HepG2 (cell line): ENCODE results near the gene NGDN. TPM values are rescaled to one million over a fixed set of nuclear protein-coding genes. Genes with fewer than 3 reads are reported as not detected.

Experiments used
- ATAC-seq: fragments of 200-7000 bp; cut with Tn5 transposase; 3 replicates; pipeline ENCODE4 v1.9.1; 2020; ENCODE audit warnings: mild to moderate bottlenecking, moderate library complexity
- BruUV-seq: library from RNA; stranded (reverse); fragments of 400-500 nt; replicated peaks from 2 replicates; lab custom pipeline; 2021; lab: Mats Ljungman, UMichigan
- CTCF ChIA-PET: fragments of 300-600 bp; formaldehyde crosslinking; extraction: SDS; loops from one replicate; lab custom pipeline; 2021; ENCODE audit warnings: low total read pairs, inconsistent platforms, low intra/inter-chr PET ratio; lab: Yijun Ruan, JAX
- POLR2A ChIA-PET: fragments of 350-600 bp; sonication (Branson Sonifier 250); formaldehyde crosslinking; loops from one replicate; lab custom pipeline; 2020; ENCODE audit warnings: antibody characterized with exemption, inconsistent platforms; lab: Yijun Ruan, JAX
- DNase-seq: peaks from one replicate; pipeline ENCODE4 v3.0.0-alpha.2; 2015; ENCODE audit warnings: low spot score
- FAIRE-seq: peaks from 3 replicates; lab custom pipeline; 2011; peaks lifted over from hg19 to GRCh38; lab: Jason Lieb, UNC
- H2AFZ ChIP-seq: one replicate; pipeline ENCODE4 v1.6.1; 2011; ENCODE audit warnings: low read length, inconsistent platforms
- H3K27ac ChIP-seq: fragments of 300-600 bp; 3 replicates; pipeline ENCODE4 v1.8.0; 2011; ENCODE audit warnings: mixed run types, mild to moderate bottlenecking, mixed read lengths, low read length, inconsistent platforms; ENCODE audit not compliant: insufficient read depth; ENCODE audit errors: extremely low read length
- H3K27me3 ChIP-seq, 2 experiments: fragments of 200-600 bp in 1 of 2; 2 replicates in 1 of 2; 3 replicates in 1 of 2; pipeline versions ENCODE4 v1.6.0 to v1.8.0; 2011; ENCODE audit warnings: low read length in 2 of 2, mild to moderate bottlenecking in 2 of 2, moderate library complexity in 2 of 2, inconsistent platforms in 1 of 2; ENCODE audit not compliant: insufficient read depth in 2 of 2, control insufficient read depth in 1 of 2
- H3K36me3 ChIP-seq, 2 experiments: fragments of 200-600 bp in 1 of 2; replicated peaks in 1 of 2; 2 replicates in 1 of 2; 3 replicates in 1 of 2; pipeline versions ENCODE4 v1.5.1 to v1.8.0; 2011; ENCODE audit warnings: low read length in 2 of 2, inconsistent platforms in 1 of 2; ENCODE audit not compliant: insufficient read depth in 2 of 2, control insufficient read depth in 1 of 2
- H3K4me1 ChIP-seq: 2 replicates; pipeline ENCODE4 v1.5.1; 2012; ENCODE audit warnings: low read length, inconsistent platforms; ENCODE audit not compliant: insufficient read depth
- H3K4me2 ChIP-seq: 2 replicates; pipeline ENCODE4 v1.6.0; 2011; ENCODE audit warnings: low read depth, low read length, inconsistent platforms
- H3K4me3 ChIP-seq, 3 experiments: fragments of 200-600 bp in 1 of 3; sonication (generic), shearing (Covaris generic) in 1 of 3; replicated peaks in 1 of 3; 2 replicates each; pipeline ENCODE4 v1.5.1; 2011 to 2016; ENCODE audit warnings: low read length in 3 of 3, inconsistent platforms in 2 of 3, low read depth in 2 of 3, mild to moderate bottlenecking in 2 of 3, control low read depth in 1 of 3, mixed read lengths in 1 of 3; ENCODE audit not compliant: insufficient read depth in 1 of 3
- H3K79me2 ChIP-seq: one replicate; pipeline ENCODE4 v1.6.1; 2011; ENCODE audit warnings: low read length, inconsistent platforms; ENCODE audit not compliant: insufficient read depth
- H3K9ac ChIP-seq: 2 replicates; pipeline ENCODE4 v1.6.0; 2011; ENCODE audit warnings: mild to moderate bottlenecking, low read depth, low read length, inconsistent platforms; ENCODE audit not compliant: insufficient read depth
- H3K9me3 ChIP-seq: 2 replicates; pipeline ENCODE4 v1.5.1; 2012; ENCODE audit warnings: mild to moderate bottlenecking, low read length
- H4K20me1 ChIP-seq: 2 replicates; pipeline ENCODE4 v1.6.0; 2011; ENCODE audit warnings: inconsistent platforms, mild to moderate bottlenecking, low read length, moderate library complexity; ENCODE audit not compliant: insufficient read depth
- NFE2L1 ChIP-seq: sonication (generic); formaldehyde crosslinking; IDR thresholded peaks from 2 replicates; pipeline ENCODE4 v1.4.0; 2020; ENCODE audit warnings: missing genetic modification reagents, mild to moderate bottlenecking, borderline replicate concordance
- NR2C2 ChIP-seq: sonication (generic); formaldehyde crosslinking; IDR thresholded peaks from 2 replicates; pipeline ENCODE4 v1.4.0; 2020; ENCODE audit warnings: missing genetic modification reagents, mild to moderate bottlenecking, moderate library complexity, borderline replicate concordance
- NR2F6 ChIP-seq, 2 experiments: IDR thresholded peaks; 2 replicates each; pipeline ENCODE4 v1.6.1; 2016; ENCODE audit warnings: antibody characterized with exemption in 1 of 2, mild to moderate bottlenecking in 1 of 2
- RXRA ChIP-seq: sonication (generic); formaldehyde crosslinking; IDR thresholded peaks from 2 replicates; pipeline ENCODE4 v1.5.1; 2020; ENCODE audit warnings: missing genetic modification reagents
- SAP130 ChIP-seq: IDR thresholded peaks from 2 replicates; pipeline ENCODE4 v1.6.1; 2016; ENCODE audit warnings: low read depth
- SPEN ChIP-seq: sonication (generic); formaldehyde crosslinking; IDR thresholded peaks from 2 replicates; pipeline ENCODE4 v1.5.1; 2020; ENCODE audit warnings: low read depth, mild to moderate bottlenecking, missing genetic modification reagents
- TCF12 ChIP-seq, 2 experiments: fragments of 450-650 bp in 1 of 2; sonication (generic) in 1 of 2; formaldehyde crosslinking in 1 of 2; IDR thresholded peaks; 2 replicates each; pipeline versions ENCODE4 v1.6.1 to v1.8.0; 2017 to 2022; ENCODE audit warnings: antibody characterized with exemption in 1 of 2, mild to moderate bottlenecking in 1 of 2, missing genetic modification reagents in 1 of 2, moderate library complexity in 1 of 2
- XBP1 ChIP-seq: sonication (generic); formaldehyde crosslinking; IDR thresholded peaks from 2 replicates; pipeline ENCODE4 v1.5.0; 2020; ENCODE audit warnings: missing genetic modification reagents
- ZBTB33 ChIP-seq: sonication (generic); formaldehyde crosslinking; IDR thresholded peaks from 2 replicates; pipeline ENCODE4 v1.4.0; 2020; ENCODE audit warnings: missing genetic modification reagents
- ZNF354B ChIP-seq: sonication (generic); formaldehyde crosslinking; IDR thresholded peaks from 2 replicates; pipeline ENCODE4 v1.8.0; 2022; ENCODE audit warnings: mild to moderate bottlenecking, missing genetic modification reagents
- ZNF720 ChIP-seq: sonication (generic); formaldehyde crosslinking; IDR thresholded peaks from 2 replicates; pipeline ENCODE4 v1.4.0; 2020; ENCODE audit warnings: missing genetic modification reagents
- WGBS: methylation state at CpG from one replicate; pipeline ENCODE4 v1.1.6; 2017; ENCODE audit warnings: low lambda C conversion rate; 5-methylcytosine and 5-hydroxymethylcytosine counted together
- in situ Hi-C: cut with HindIII; loops from 2 replicates; pipeline ENCODE4 v1.10.0; 2017; ENCODE audit warnings: low pct_unique_long_range_greater_than_20kb; ENCODE audit not compliant: extremely low pct_ligation_motif_present
- intact Hi-C: fragments of 100-400 bp; cut with micrococcal nuclease; formaldehyde crosslinking; loops from one replicate; pipeline ENCODE4 v1.10.0; 2022; ENCODE audit not compliant: unreplicated experiment
- polyA plus RNA-seq, 8 experiments: library from polyadenylated mRNA; depleted of rRNA in 3 of 8; stranded (reverse) in 7 of 8; unstranded in 1 of 8; fragments of >200 nt; fragmentation: Illumina TruSeq in 4 of 8; extraction: Trizol in 4 of 8; gene quantifications; 2 replicates each; pipeline versions ENCODE4 v1.2.1 to v1.2.3, GENCODE V29; 2011 to 2016; ENCODE audit warnings: low read depth in 4 of 8, missing spikeins in 1 of 8, mixed read lengths in 1 of 8; ENCODE audit not compliant: insufficient read depth in 1 of 8
- total RNA-seq, 5 experiments: library from RNA; depleted of rRNA; stranded (reverse); fragments of >200 nt; fragmentation: Illumina TruSeq; extraction: Trizol; gene quantifications; 2 replicates each; pipeline ENCODE4 v1.2.3, GENCODE V29; 2016; ENCODE audit warnings: low read depth in 1 of 5

Gene NGDN
- total and polyA plus RNA-seq, 2 of the 13 experiments (the other 11 are each of a cell fraction or from before 2014, with no cell fraction given) = 154 to 216 TPM

GRCh38 chr14:23421594-23421993 is 47.9 kb upstream of the NGDN start:
- in situ Hi-C loops (no loop called here), intact Hi-C loops (no loop called here)
- no peak overlapping the region for H3K27ac ChIP-seq
- no peak overlapping the region for H2AFZ ChIP-seq
- ChIA-PET POLR2A (no interaction called here), CTCF (no interaction called here)
- H3K36me3 ChIP-seq = no peaks in the 10 kb centered on the region
- H3K9ac ChIP-seq = no peak overlapping the region
- H3K9me3 ChIP-seq = no peaks in the 10 kb centered on the region
- H3K4me3 ChIP-seq = no peak overlapping the region
- FAIRE-seq = no peak
- no peaks in the 10 kb centered on the region for H3K79me2 ChIP-seq
- no peaks in the 10 kb centered on the region for H4K20me1 ChIP-seq
- TF ChIP-seq XBP1 (CRISPR knock-in tag) (no peak), ZNF354B (CRISPR knock-in tag) (no peak), ZNF720 (no peak), ZBTB33 (no peak), TCF12 (IDR thresholded peaks at IDR 0.05) (no peak), TCF12 (CRISPR knock-in tag; IDR thresholded peaks at IDR 0.05) (no peak)
- no peak for DNase-seq
- H3K4me2 ChIP-seq = no peak overlapping the region
- no peak for ATAC-seq
- no peaks in the 10 kb centered on the region for H3K4me1 ChIP-seq
- BruUV-seq = no TSS peak
- H3K27me3 ChIP-seq = peaks cover 9 to 69% of the 10 kb centered on the region in 2 experiments

GRCh38 chr14:23423657-23424056 is 45.8 kb upstream of the NGDN start:
- Histone ChIP-seq H3K4me1 (no peaks in the 10 kb centered on the region), H3K27ac (no peak overlapping the region), H3K36me3 (no peaks in the 10 kb centered on the region), H3K4me3 (no peak overlapping the region), H3K27me3 (peaks cover 3 to 52% of the 10 kb centered on the region in 2 experiments; a peak in 4 of 5 replicates), H2AFZ (no peak overlapping the region), H3K79me2 (no peaks in the 10 kb centered on the region), H3K9ac (no peak overlapping the region), H3K9me3 (no peaks in the 10 kb centered on the region), H4K20me1 (no peaks in the 10 kb centered on the region), H3K4me2 (no peak overlapping the region)
- POLR2A ChIA-PET = interaction anchor here (1.7 kb wide), 1 partner anchor 13 kb away, joined by 3 read pairs; no protein-coding TSS in a partner anchor
- in situ Hi-C loops (no loop called here), intact Hi-C loops (no loop called here)
- no TSS peak for BruUV-seq
- 53% methylated on average over 6 of the region's 6 CpGs for WGBS
- ATAC-seq (no peak), DNase-seq (no peak), FAIRE-seq (no peak)
- TF ChIP-seq SPEN (CRISPR knock-in tag) = no peak
- peak; percentile 23; the same call in 1 of the 2 replicates for TF ChIP-seq NR2F6 (IDR thresholded peaks at IDR 0.05)
- no peak for TF ChIP-seq NR2F6 (CRISPR knock-in tag; IDR thresholded peaks at IDR 0.05)
- peak; percentile 35; the same call in 1 of the 2 replicates for TF ChIP-seq NR2C2 (CRISPR knock-in tag)
- no peak for TF ChIP-seq NFE2L1
- TF ChIP-seq SAP130 (CRISPR knock-in tag) = no peak
- TF ChIP-seq RXRA (CRISPR knock-in tag) = 0 out of 2 replicates have a peak, but pooled peaks have one; percentile 20
- CTCF ChIA-PET = no interaction called here
